GM19324 (cell line): ENCODE measurements around the gene FAM81B.

ENCODE experiments used
- ATAC-seq: cut with Tn5 transposase; IDR thresholded peaks from one replicate; pipeline ENCODE4 v1.9.1; 2021; ENCODE audit warnings: mild to moderate bottlenecking, moderate library complexity; ENCODE audit not compliant: unreplicated experiment, low FRiP score

Gene FAM81B

DNA sequence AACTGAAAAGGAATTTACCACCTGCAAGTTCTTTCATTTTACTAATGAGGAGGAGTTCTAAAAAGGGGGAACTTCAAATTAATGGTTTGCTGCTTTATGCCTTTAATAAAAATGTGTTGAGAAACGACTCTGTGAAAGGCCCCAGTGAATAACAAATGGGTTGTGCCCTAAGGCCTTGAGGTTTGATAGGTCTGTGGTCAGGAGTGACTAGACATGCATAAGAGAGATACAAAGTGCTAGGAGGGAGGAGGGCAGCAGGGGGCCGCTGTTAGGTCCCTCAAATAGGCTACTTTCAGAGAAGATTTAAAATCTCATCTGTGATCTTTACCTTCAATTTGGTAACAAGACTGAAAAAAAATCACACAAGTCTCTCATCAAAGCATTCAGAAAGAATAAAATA, 58.3 kb downstream of the FAM81B start:
- ATAC-seq, result no peak

- ATAC-seq, result no peak
These were observed 63.4 kb downstream of the FAM81B start for GRCh38 chr5:95454536-95454935.

- ATAC-seq, result no peak
These were observed 69.5 kb downstream of the FAM81B start for GRCh38 chr5:95460665-95461064.

- no peak for ATAC-seq
These were observed 80.3 kb downstream of the FAM81B start for GRCh38 chr5:95471487-95471886.

GRCh38 chr5:95471942-95472341, 80.8 kb downstream of the FAM81B start:
- ATAC-seq, result no peak

DNA sequence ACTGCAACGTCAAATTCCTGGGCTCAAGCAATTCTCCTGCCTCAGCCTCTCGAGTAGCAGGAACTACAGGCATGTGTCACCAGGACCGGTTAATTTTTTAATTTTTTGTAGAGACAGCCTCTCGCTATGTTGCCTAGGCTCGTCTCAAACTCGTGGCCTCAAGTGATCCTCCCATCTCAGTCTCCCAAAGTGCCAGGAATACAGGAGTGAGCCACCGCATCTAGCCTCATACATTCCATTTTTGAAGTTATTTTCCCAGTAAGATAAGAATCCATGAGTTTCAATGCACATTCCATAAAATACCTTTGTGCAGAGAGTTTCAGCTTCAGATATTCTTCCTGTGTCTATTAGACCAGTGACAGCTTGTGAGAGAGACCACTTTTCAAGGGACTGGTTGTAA, 93.3 kb downstream of the FAM81B start:
- ATAC-seq, result no peak

DNA sequence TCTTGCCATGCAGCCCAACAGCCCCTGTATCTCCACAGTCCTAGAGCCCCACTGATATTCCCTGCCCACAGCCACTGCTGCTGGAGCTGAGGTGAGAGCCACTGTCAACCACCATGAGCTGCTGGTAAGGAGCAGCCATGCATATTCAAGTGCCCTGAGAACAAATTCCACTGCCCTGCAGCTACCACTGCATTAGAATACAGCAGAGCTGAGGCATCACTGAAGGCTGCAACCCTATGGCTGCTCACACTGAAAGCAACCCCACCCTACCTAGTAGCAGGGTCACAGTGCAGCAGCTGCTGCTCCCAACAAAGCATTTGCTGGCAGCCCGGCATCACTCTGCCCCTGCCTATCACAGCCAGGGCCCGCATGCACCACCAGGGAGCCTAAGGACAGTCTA, 95.0 kb downstream of the FAM81B start:
- no peak for ATAC-seq

DNA sequence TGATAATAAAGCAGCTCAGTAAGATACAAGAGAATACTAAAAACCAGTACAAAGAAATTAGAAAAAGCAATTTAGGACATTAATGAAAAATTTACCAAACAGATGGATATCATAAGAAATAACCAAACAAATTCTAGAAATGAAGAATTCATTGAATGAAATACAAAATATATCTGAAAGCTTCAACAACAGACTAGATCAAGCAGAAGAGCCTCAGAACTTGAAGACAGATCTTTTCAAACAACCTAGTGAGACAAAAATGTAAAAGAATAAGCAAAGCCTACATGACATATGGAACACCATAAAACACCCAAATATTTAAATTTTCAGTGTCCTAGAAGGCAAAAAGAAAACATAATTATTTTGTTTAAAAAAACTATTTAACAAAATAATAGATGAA, 96.7 kb downstream of the FAM81B start:
- no peak for ATAC-seq
